GM12864 (cell line): ENCODE results near the gene BCL2L15.

Experiments used
- DNase-seq: peaks from one replicate; pipeline ENCODE4 v3.0.0-alpha.2; 2011; ENCODE audit warnings: low read depth
- H3K4me3 ChIP-seq: 2 replicates; pipeline ENCODE4 v1.5.1; 2011; ENCODE audit warnings: mild to moderate bottlenecking, low read depth, low read length, control low read depth
- TF ChIP-seq, protein P1 (sequence below): IDR thresholded peaks from 2 replicates; pipeline ENCODE4 v1.5.1; 2011; ENCODE audit warnings: low read depth, mild to moderate bottlenecking, moderate library complexity, low read length, control low read depth, inconsistent platforms; ENCODE audit errors: missing control alignments

The BCL2L15 gene

DNA sequence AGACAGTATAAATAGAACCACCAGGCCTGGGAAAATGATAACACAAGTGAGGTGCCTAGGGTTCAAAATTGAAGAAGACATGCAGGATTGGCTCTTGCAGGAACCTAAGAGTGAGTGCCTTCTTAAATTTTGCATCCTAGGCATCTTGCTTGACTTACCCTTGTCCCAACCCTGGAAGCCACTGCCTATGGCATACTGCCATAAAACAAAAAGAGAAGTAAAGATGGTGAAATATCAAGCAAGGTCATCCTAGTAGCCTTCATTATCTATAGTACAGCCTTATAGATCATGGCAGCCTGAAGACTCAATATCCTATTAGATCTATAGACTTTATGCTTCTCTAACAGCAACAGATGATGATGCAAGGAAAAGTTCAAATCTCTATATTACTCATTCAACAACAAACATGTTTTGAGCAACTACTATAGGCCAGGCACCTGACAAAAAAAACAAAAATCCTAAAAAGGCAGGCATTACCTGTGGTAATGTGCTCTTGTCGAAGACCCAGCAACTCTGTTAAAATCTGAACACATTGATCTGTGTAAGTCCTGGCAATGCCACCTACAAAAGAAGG lies 10.9 kb upstream of the BCL2L15 start:
- H3K4me3 ChIP-seq: no peak overlapping the region
- no peak for DNase-seq
- TF ChIP-seq, protein P1, sequence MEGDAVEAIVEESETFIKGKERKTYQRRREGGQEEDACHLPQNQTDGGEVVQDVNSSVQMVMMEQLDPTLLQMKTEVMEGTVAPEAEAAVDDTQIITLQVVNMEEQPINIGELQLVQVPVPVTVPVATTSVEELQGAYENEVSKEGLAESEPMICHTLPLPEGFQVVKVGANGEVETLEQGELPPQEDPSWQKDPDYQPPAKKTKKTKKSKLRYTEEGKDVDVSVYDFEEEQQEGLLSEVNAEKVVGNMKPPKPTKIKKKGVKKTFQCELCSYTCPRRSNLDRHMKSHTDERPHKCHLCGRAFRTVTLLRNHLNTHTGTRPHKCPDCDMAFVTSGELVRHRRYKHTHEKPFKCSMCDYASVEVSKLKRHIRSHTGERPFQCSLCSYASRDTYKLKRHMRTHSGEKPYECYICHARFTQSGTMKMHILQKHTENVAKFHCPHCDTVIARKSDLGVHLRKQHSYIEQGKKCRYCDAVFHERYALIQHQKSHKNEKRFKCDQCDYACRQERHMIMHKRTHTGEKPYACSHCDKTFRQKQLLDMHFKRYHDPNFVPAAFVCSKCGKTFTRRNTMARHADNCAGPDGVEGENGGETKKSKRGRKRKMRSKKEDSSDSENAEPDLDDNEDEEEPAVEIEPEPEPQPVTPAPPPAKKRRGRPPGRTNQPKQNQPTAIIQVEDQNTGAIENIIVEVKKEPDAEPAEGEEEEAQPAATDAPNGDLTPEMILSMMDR: no peak

DNA sequence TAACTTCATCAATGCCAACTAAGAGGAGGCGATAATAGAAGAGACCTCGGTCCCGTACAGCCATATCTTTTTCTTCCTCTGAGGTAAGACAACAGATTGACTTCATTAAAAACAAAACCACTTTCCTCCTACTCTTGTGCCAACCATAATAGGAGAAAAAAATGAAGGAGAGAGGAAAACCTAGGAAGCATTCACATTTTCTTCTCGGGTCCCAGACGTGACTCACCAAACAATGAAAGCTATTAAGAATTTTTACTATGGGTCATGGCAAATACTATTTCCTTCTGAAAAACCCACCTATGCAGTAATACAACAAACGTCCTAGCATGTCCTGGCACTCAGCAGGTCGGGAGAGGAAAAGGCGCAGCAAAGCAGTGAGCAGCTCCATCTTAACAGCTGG lies 8.6 kb upstream of the BCL2L15 start:
- no peak for DNase-seq

DNA sequence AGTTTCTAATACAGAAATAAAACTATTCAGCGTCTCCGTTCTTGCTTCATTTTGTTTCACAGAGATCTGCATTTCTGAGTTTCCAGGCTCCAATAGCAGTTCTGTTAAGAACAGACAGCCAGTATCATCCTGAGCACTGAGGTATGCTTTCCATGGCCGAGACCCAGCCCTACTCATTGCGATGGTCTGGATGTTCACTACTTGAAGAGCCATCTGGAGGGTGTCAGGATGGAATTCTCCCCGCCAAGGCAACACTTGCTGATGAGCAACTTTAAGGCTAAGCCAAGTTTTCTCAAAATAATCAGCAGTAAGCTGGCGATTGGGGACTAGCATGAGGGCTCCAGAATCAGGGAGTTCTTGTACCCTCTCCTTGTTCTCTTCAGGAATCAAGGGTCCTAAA lies 7.7 kb upstream of the BCL2L15 start:
- TF ChIP-seq, protein P1: no peak
- H3K4me3 ChIP-seq: no peak overlapping the region
- DNase-seq: no peak

More for the DNA sequence above, 8.6 kb upstream of the BCL2L15 start:
- TF ChIP-seq, protein P1: no peak
- no peak overlapping the region for H3K4me3 ChIP-seq

DNA sequence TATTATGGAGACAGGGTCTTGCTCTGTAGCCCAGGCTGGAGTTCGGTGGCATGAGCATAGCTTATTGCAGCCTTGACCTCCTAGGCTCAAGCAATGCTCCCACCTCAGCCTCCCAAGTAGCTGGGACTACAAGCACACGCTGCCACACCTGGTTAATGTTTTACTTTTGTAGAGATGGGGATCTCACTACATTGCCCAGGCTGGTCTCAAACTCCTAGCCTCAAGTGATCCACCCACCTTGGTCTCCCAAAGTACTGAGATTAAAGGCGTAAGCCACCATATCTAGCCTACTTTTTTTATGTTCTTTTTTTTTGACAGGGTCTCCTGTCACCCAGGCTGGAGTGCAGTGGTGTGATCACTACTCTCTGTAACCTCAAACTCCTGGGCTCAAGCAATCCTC lies 5.9 kb upstream of the BCL2L15 start:
- DNase-seq: no peak
- TF ChIP-seq, protein P1: no peak

DNA sequence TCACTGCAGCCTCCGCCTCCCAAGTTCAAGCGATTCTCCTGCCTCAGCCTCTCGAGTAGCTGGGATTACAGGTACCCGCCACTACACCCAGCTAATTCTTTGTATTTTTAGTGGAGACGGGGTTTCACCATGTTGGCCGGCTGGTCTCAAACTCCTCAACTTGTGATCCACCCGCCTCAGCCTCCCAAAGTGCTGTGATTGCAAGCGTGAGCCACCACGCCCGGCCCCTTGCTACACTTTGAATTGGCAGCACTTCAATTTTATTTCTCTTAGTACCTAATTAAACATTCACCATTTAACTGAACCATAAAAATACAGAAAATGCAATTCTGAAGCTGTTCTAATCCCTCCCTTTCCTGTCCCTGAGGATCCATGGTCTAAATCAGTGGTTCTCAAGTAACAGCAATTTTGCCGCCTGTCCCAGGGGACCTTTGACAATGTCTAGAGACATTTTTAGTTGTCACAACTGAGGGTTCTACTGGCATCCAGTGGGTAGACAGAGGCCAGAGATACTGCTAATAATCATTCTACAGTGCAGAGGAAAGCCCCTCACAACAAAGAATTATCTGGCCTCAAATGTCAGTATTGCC lies 4.3 kb upstream of the BCL2L15 start:
- TF ChIP-seq, protein P1: no peak
- DNase-seq: no peak
- H3K4me3 ChIP-seq: no peak overlapping the region

More for the DNA sequence above, 5.9 kb upstream of the BCL2L15 start:
- H3K4me3 ChIP-seq: no peak overlapping the region

DNA sequence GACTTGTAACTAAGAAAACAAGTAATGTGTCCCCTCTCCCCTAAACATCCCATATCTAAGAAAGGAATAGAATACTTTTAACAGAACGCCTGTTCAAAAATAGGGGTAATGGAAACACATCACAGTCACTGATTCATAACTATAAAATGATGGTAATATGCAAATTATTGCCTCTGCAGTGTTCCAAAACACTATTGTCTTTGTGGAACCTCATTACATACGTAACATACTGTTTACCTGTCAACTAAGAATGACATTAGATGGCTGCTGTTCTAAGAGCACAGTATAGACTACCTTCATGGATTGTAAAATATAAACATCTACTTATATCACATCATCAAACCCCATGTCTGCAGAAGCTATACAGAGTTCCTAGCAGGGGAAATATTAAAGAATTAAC lies 3.4 kb upstream of the BCL2L15 start:
- H3K4me3 ChIP-seq: no peak overlapping the region
- DNase-seq: no peak
- TF ChIP-seq, protein P1: no peak
